Measurements from ENCODE around the gene ACACA.

Gene ACACA

GRCh38 chr17:37123386-37123785, 283.2 kb downstream of the ACACA start (continued):
- TF ChIP-seq ZNF837 (tag by site-specific recombination; IDR thresholded peaks at IDR 0.05) (no peak), ZNF157 (tag by site-specific recombination; IDR thresholded peaks at IDR 0.05) (no peak)

- H3K9me3 ChIP-seq (ENCODE audit: control insufficient read depth, insufficient read depth, low read depth, low read length), result no peaks in the 10 kb centered on the region
- CTCF ChIA-PET, result interaction anchor here (1.1 kb wide), 1 partner anchor 196 kb away, joined by 7 read pairs; no protein-coding TSS in a partner anchor
- H3K36me3 ChIP-seq (ENCODE audit: control insufficient read depth in 2 of 2, insufficient read depth in 1 of 2, low read length in 2 of 2), result peaks cover 10 to 47% of the 10 kb centered on the region in 2 experiments
- H3K27ac ChIP-seq (ENCODE audit: extremely low read depth, low read depth, low read length), result no peak overlapping the region
- POLR2A ChIA-PET, result no interaction called here
- peaks cover 25% of the 10 kb centered on the region for H3K4me1 ChIP-seq (ENCODE audit: control insufficient read depth, insufficient read depth, low read length)
- H3K4me3 ChIP-seq (ENCODE audit: low read depth, low read length), result no peak overlapping the region
- no peak for TF ChIP-seq KLF1 (tag by site-specific recombination; IDR thresholded peaks at IDR 0.05)
- TF ChIP-seq ZNF114 (tag by site-specific recombination; IDR thresholded peaks at IDR 0.05), result no peak
Observed at GRCh38 chr17:37121616-37122015, 285.0 kb downstream of the ACACA start.

- no peak for TF ChIP-seq ZNF239 (tag by site-specific recombination; IDR thresholded peaks at IDR 0.05)
- peak; percentile 95 for TF ChIP-seq GLIS1 (tag by site-specific recombination; IDR thresholded peaks at IDR 0.05)
- no peak for TF ChIP-seq ZNF76 (tag by site-specific recombination; IDR thresholded peaks at IDR 0.05; ENCODE audit: borderline replicate concordance, low read depth)
- peak; percentile 23; the same call in 1 of the 2 replicates for TF ChIP-seq ZNF692 (tag by site-specific recombination; IDR thresholded peaks at IDR 0.05)
- no peak for TF ChIP-seq ZNF416 (tag by site-specific recombination; IDR thresholded peaks at IDR 0.05)
- TF ChIP-seq ZNF366 (tag by site-specific recombination; conservative IDR thresholded peaks at IDR 0.05), result no peak
- TF ChIP-seq ZNF157 (tag by site-specific recombination; IDR thresholded peaks at IDR 0.05), result no peak
- no peak for TF ChIP-seq REPIN1 (tag by site-specific recombination; IDR thresholded peaks at IDR 0.05; ENCODE audit: low read depth)
- no peak for TF ChIP-seq PATZ1 (tag by site-specific recombination; IDR thresholded peaks at IDR 0.05)
- TF ChIP-seq IKZF3 (tag by site-specific recombination; IDR thresholded peaks at IDR 0.05), result 0 out of 2 replicates have a peak, but pooled peaks have one; percentile 41
- TF ChIP-seq ATF2 (tag by site-specific recombination; IDR thresholded peaks at IDR 0.05; ENCODE audit: low read depth), result no peak
- no peak for TF ChIP-seq ZNF112 (tag by site-specific recombination; IDR thresholded peaks at IDR 0.05)
- TF ChIP-seq FEZF1 (tag by site-specific recombination; IDR thresholded peaks at IDR 0.05), result peak; percentile 70
- no peak for TF ChIP-seq ZNF645 (tag by site-specific recombination; IDR thresholded peaks at IDR 0.05)
- no peak for TF ChIP-seq YY2 (tag by site-specific recombination; IDR thresholded peaks at IDR 0.05)
- no peak for TF ChIP-seq ZNF701 (tag by site-specific recombination; IDR thresholded peaks at IDR 0.05)
- peak; percentile 86 for TF ChIP-seq PRDM6 (tag by site-specific recombination; IDR thresholded peaks at IDR 0.05)
- H3K4me1 ChIP-seq (ENCODE audit: control insufficient read depth, insufficient read depth, low read length), result peaks cover 26% of the 10 kb centered on the region
- H3K9me3 ChIP-seq (ENCODE audit: control insufficient read depth, insufficient read depth, low read depth, low read length), result no peaks in the 10 kb centered on the region
- ChIA-PET CTCF (interaction anchor here (1.1 to 1.2 kb wide), 3 partner anchors 63 to 493 kb away, joined by 3 read pairs; no protein-coding TSS in a partner anchor), POLR2A (no interaction called here)
- no peak overlapping the region for H3K4me3 ChIP-seq (ENCODE audit: low read depth, low read length)
- peak overlapping the region; percentile 63; the same call in 1 of the 2 replicates for H3K27ac ChIP-seq (ENCODE audit: extremely low read depth, low read depth, low read length)
- H3K36me3 ChIP-seq (ENCODE audit: control insufficient read depth in 2 of 2, insufficient read depth in 1 of 2, low read length in 2 of 2), result peaks cover 16 to 28% of the 10 kb centered on the region in 2 experiments; a peak in 2 of 3 replicates
Observed at GRCh38 chr17:37118366-37119137, 288.1 kb downstream of the ACACA start.

Data from HEK293 (cell line).